HepG2 (cell line): ENCODE data around the gene FGF21. TPM values are rescaled to one million over a fixed set of nuclear protein-coding genes. Genes with fewer than 3 reads are reported as not detected.

Experiments used
- ARHGAP35 ChIP-seq: sonication (generic); formaldehyde crosslinking; IDR thresholded peaks from 2 replicates; pipeline ENCODE4 v1.9.0; 2022; ENCODE audit warnings: mild to moderate bottlenecking, inconsistent platforms, moderate library complexity, missing genetic modification reagents, borderline replicate concordance
- BCL6 ChIP-seq: IDR thresholded peaks from 2 replicates; pipeline ENCODE4 v1.6.1; 2016; ENCODE audit warnings: missing genetic modification reagents, missing compliant biosample characterization
- BCLAF1 ChIP-seq: fragments of 450-650 bp; IDR thresholded peaks from 2 replicates; pipeline ENCODE4 v1.6.1; 2017; ENCODE audit warnings: mild to moderate bottlenecking
- CEBPZ ChIP-seq: IDR thresholded peaks from 2 replicates; pipeline ENCODE4 v1.6.1; 2012; ENCODE audit warnings: low read length, improper control_type of control experiment
- HNF4G ChIP-seq, 2 experiments: sonication (generic) in 1 of 2; formaldehyde crosslinking in 1 of 2; IDR thresholded peaks; 2 replicates each; pipeline versions ENCODE4 v1.4.0 to v1.6.1; 2011 to 2020; ENCODE audit warnings: borderline replicate concordance in 2 of 2, low read depth in 2 of 2, mild to moderate bottlenecking in 2 of 2, low read length in 1 of 2, missing genetic modification reagents in 1 of 2, moderate library complexity in 1 of 2
- KAT7 ChIP-seq: IDR thresholded peaks from 2 replicates; pipeline ENCODE4 v1.6.1; 2018; ENCODE audit warnings: borderline replicate concordance, missing compliant biosample characterization
- LRRFIP1 ChIP-seq: sonication (generic); formaldehyde crosslinking; conservative IDR thresholded peaks from 2 replicates; pipeline ENCODE4 v1.4.0; 2020; ENCODE audit warnings: missing genetic modification reagents
- PHF21A ChIP-seq: sonication (generic); formaldehyde crosslinking; IDR thresholded peaks from 2 replicates; pipeline ENCODE4 v1.5.0; 2020; ENCODE audit warnings: mild to moderate bottlenecking, missing genetic modification reagents
- PITX1 ChIP-seq: sonication (generic); formaldehyde crosslinking; IDR thresholded peaks from 2 replicates; pipeline ENCODE4 v1.5.1; 2020; ENCODE audit warnings: mild to moderate bottlenecking, missing genetic modification reagents
- RFX1 ChIP-seq: fragments of 450-650 bp; IDR thresholded peaks from 2 replicates; pipeline ENCODE4 v1.6.1; 2017
- TERF1 ChIP-seq: sonication (generic); formaldehyde crosslinking; IDR thresholded peaks from 2 replicates; pipeline ENCODE4 v1.8.0; 2022; ENCODE audit warnings: mild to moderate bottlenecking, missing genetic modification reagents, moderate library complexity
- TOPORS ChIP-seq: sonication (generic); formaldehyde crosslinking; IDR thresholded peaks from 2 replicates; pipeline ENCODE4 v1.8.0; 2023; ENCODE audit warnings: mild to moderate bottlenecking, missing genetic modification reagents
- ZFP90 ChIP-seq: sonication (generic); formaldehyde crosslinking; IDR thresholded peaks from 2 replicates; pipeline ENCODE4 v1.8.0; 2022; ENCODE audit warnings: missing genetic modification reagents, mild to moderate bottlenecking, inconsistent platforms, borderline replicate concordance
- ZMYM3 ChIP-seq: sonication (generic); formaldehyde crosslinking; IDR thresholded peaks from 2 replicates; pipeline ENCODE4 v1.5.1; 2020; ENCODE audit warnings: mild to moderate bottlenecking, missing genetic modification reagents
- ZNF331 ChIP-seq: sonication (generic); formaldehyde crosslinking; IDR thresholded peaks from 2 replicates; pipeline ENCODE4 v1.4.0; 2020; ENCODE audit warnings: missing genetic modification reagents
- ZNF547 ChIP-seq: sonication (generic); formaldehyde crosslinking; IDR thresholded peaks from 2 replicates; pipeline ENCODE4 v1.5.1; 2020; ENCODE audit warnings: mild to moderate bottlenecking, missing genetic modification reagents
- ZNF580 ChIP-seq: IDR thresholded peaks from 2 replicates; pipeline ENCODE4 v1.6.1; 2016; ENCODE audit warnings: low read depth, borderline replicate concordance
- ZNF737 ChIP-seq: sonication (generic); formaldehyde crosslinking; IDR thresholded peaks from 2 replicates; pipeline ENCODE4 v1.5.0; 2020; ENCODE audit warnings: missing genetic modification reagents, mild to moderate bottlenecking, borderline replicate concordance
- ZNF75D ChIP-seq: sonication (generic); formaldehyde crosslinking; IDR thresholded peaks from 2 replicates; pipeline ENCODE4 v1.8.1; 2023; ENCODE audit warnings: missing genetic modification reagents, mild to moderate bottlenecking, borderline replicate concordance
- polyA plus RNA-seq, 8 experiments: library from polyadenylated mRNA; depleted of rRNA in 3 of 8; stranded (reverse) in 7 of 8; unstranded in 1 of 8; fragments of >200 nt; fragmentation: Illumina TruSeq in 4 of 8; extraction: Trizol in 4 of 8; gene quantifications; 2 replicates each; pipeline versions ENCODE4 v1.2.1 to v1.2.3, GENCODE V29; 2011 to 2016; ENCODE audit warnings: low read depth in 4 of 8, missing spikeins in 1 of 8, mixed read lengths in 1 of 8; ENCODE audit not compliant: insufficient read depth in 1 of 8
- total RNA-seq, 5 experiments: library from RNA; depleted of rRNA; stranded (reverse); fragments of >200 nt; fragmentation: Illumina TruSeq; extraction: Trizol; gene quantifications; 2 replicates each; pipeline ENCODE4 v1.2.3, GENCODE V29; 2016; ENCODE audit warnings: low read depth in 1 of 5

Gene FGF21
- total and polyA plus RNA-seq, 2 of the 13 experiments (the other 11 are each of a cell fraction or from before 2014, with no cell fraction given), result 0.17 TPM; not detected in 1

- TF ChIP-seq ZMYM3 (CRISPR knock-in tag) (no peak), ZNF331 (CRISPR knock-in tag) (no peak; the same call in 1 of the 2 replicates), PHF21A (peak; percentile 17; the same call in 1 of the 2 replicates), RFX1 (peak; percentile 72), KAT7 (CRISPR knock-in tag) (no peak), ZFP90 (CRISPR knock-in tag) (no peak), ZNF580 (peak; percentile 73), ARHGAP35 (CRISPR knock-in tag) (peak; percentile 31; the same call in 1 of the 2 replicates), ZNF737 (no peak), HNF4G (IDR thresholded peaks at IDR 0.05; ENCODE audit: borderline replicate concordance, low read depth, low read length) (no peak), HNF4G (CRISPR knock-in tag; IDR thresholded peaks at IDR 0.05; ENCODE audit: borderline replicate concordance, low read depth) (no peak), BCLAF1 (no peak), CEBPZ (no peak), LRRFIP1 (CRISPR knock-in tag) (no peak), BCL6 (CRISPR knock-in tag) (0 out of 2 replicates have a peak, but pooled peaks have one; percentile 9), PITX1 (CRISPR knock-in tag) (0 out of 2 replicates have a peak, but pooled peaks have one; percentile 27), TOPORS (CRISPR knock-in tag) (no peak), TERF1 (CRISPR knock-in tag) (no peak), ZNF75D (no peak), ZNF547 (CRISPR knock-in tag) (0 out of 2 replicates have a peak, but pooled peaks have one; percentile 47)
Measured at GRCh38 chr19:48720613-48721296, 34.6 kb upstream of the FGF21 start (continued).
